ENCODE measurements around the gene NR1D1.

Gene NR1D1

GRCh38 chr17:40093005-40093579, 7.3 kb downstream of the NR1D1 start:
- H4K91ac ChIP-seq (ENCODE audit: low read depth, low read length, poor library complexity): no peak overlapping the region
- H3K14ac ChIP-seq (ENCODE audit: low read length): no peak overlapping the region
- H3K4ac ChIP-seq (ENCODE audit: low read length): no peak overlapping the region
- H3K36me3 ChIP-seq (replicated peaks in 1 of 2; ENCODE audit: control insufficient read depth in 2 of 2, insufficient read depth in 2 of 2, low read length in 2 of 2): peaks cover 28 to 46% of the 10 kb centered on the region in 2 donors
- H2BK12ac ChIP-seq (ENCODE audit: low read length): no peak overlapping the region
- H3K27me3 ChIP-seq (ENCODE audit: control insufficient read depth in 3 of 3, insufficient read depth in 3 of 3, low read depth in 1 of 3, low read length in 3 of 3): no peaks in the 10 kb centered on the region
- no peak overlapping the region for H2BK120ac ChIP-seq (ENCODE audit: low read depth, low read length)
- H2AFZ ChIP-seq (ENCODE audit: low read length): no peak overlapping the region
- no peak for DNase-seq (ENCODE audit: low spot score)
- no peak overlapping the region for H3K27ac ChIP-seq (replicated peaks; ENCODE audit: low read length)
- peak overlapping the region; percentile 9 for H3K23ac ChIP-seq (ENCODE audit: low read depth, low read length, poor library complexity)
- WGBS, 2 donors (ENCODE audit: extremely low coverage in 2 of 2, insufficient read length in 2 of 2, insufficient replicate concordance in 1 of 2): no CpG with 5 or more reads among the region's 29 CpGs
- H2AK5ac ChIP-seq (ENCODE audit: low read depth, low read length): no peak overlapping the region
- H2BK5ac ChIP-seq (ENCODE audit: low read length): no peak overlapping the region
- H3K18ac ChIP-seq (ENCODE audit: low read length): no peak overlapping the region
- H3K9ac ChIP-seq (ENCODE audit: low read depth, low read length, poor library complexity): no peak overlapping the region
- no peak overlapping the region for H3K4me3 ChIP-seq (ENCODE audit: low read length in 2 of 2)
- no peak overlapping the region for H3K4me2 ChIP-seq (ENCODE audit: insufficient read depth, low read length, poor library complexity, severe bottlenecking)
- H4K8ac ChIP-seq (ENCODE audit: low read depth, low read length): no peak overlapping the region
- H3K4me1 ChIP-seq (ENCODE audit: control insufficient read depth in 2 of 2, insufficient read depth in 1 of 2, low read depth in 1 of 2, low read length in 2 of 2): peaks cover 7 to 11% of the 10 kb centered on the region in 2 donors
- H2BK15ac ChIP-seq (ENCODE audit: low read length): no peak overlapping the region
- H3K9me3 ChIP-seq (replicated peaks in 1 of 2; ENCODE audit: control insufficient read depth in 2 of 2, insufficient read depth in 1 of 2, low read depth in 1 of 2, low read length in 2 of 2): no peaks in the 10 kb centered on the region
- peaks cover 1% of the 10 kb centered on the region for H3K79me1 ChIP-seq (ENCODE audit: low read depth, low read length)

DNA sequence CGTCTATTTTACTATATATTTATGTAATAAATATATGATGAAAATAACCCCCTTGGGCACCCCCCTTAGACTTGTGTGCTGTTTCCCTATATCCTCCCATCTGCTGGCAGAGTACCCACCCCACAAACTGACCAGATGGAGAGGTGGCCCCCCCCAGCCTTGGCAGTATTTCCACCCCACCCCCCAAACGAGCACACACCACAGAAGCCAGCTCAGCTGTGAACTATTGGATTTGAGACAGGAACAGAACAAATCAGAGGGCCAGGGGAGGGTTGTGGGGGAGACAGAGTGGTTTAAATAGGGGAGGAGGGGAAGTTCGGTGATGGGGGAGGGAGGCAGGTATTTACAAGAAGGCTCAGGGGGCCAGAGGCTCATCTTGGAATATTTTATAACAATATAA, 7.8 kb downstream of the NR1D1 start:
- Histone ChIP-seq H2AK5ac (ENCODE audit: low read depth, low read length) (no peak overlapping the region), H2BK15ac (ENCODE audit: low read length) (no peak overlapping the region), H4K91ac (ENCODE audit: low read depth, low read length, poor library complexity) (no peak overlapping the region), H3K27me3 (ENCODE audit: control insufficient read depth in 3 of 3, insufficient read depth in 3 of 3, low read depth in 1 of 3, low read length in 3 of 3) (no peaks in the 10 kb centered on the region), H3K27ac (replicated peaks; ENCODE audit: low read length) (no peak overlapping the region), H3K14ac (ENCODE audit: low read length) (no peak overlapping the region), H3K9me3 (replicated peaks in 1 of 2; ENCODE audit: control insufficient read depth in 2 of 2, insufficient read depth in 1 of 2, low read depth in 1 of 2, low read length in 2 of 2) (no peaks in the 10 kb centered on the region), H3K9ac (ENCODE audit: low read depth, low read length, poor library complexity) (no peak overlapping the region), H3K4me2 (ENCODE audit: insufficient read depth, low read length, poor library complexity, severe bottlenecking) (no peak overlapping the region), H2AFZ (ENCODE audit: low read length) (no peak overlapping the region), H3K4me1 (ENCODE audit: control insufficient read depth in 2 of 2, insufficient read depth in 1 of 2, low read depth in 1 of 2, low read length in 2 of 2) (peaks cover 7 to 9% of the 10 kb centered on the region in 2 donors), H3K79me1 (ENCODE audit: low read depth, low read length) (peaks cover 1% of the 10 kb centered on the region), H3K23ac (ENCODE audit: low read depth, low read length, poor library complexity) (no peak overlapping the region), H3K4ac (ENCODE audit: low read length) (no peak overlapping the region), H2BK12ac (ENCODE audit: low read length) (no peak overlapping the region), H2BK120ac (ENCODE audit: low read depth, low read length) (no peak overlapping the region), H3K36me3 (replicated peaks in 1 of 2; ENCODE audit: control insufficient read depth in 2 of 2, insufficient read depth in 2 of 2, low read length in 2 of 2) (peaks cover 31 to 51% of the 10 kb centered on the region in 2 donors), H3K4me3 (ENCODE audit: low read length in 2 of 2) (no peak overlapping the region), H4K8ac (ENCODE audit: low read depth, low read length) (no peak overlapping the region), H2BK5ac (ENCODE audit: low read length) (no peak overlapping the region), H3K18ac (ENCODE audit: low read length) (no peak overlapping the region)
- WGBS, 2 donors (ENCODE audit: extremely low coverage in 2 of 2, insufficient read length in 2 of 2, insufficient replicate concordance in 1 of 2): no CpG with 5 or more reads among the region's 3 CpGs
- no peak for DNase-seq (ENCODE audit: low spot score)

DNA sequence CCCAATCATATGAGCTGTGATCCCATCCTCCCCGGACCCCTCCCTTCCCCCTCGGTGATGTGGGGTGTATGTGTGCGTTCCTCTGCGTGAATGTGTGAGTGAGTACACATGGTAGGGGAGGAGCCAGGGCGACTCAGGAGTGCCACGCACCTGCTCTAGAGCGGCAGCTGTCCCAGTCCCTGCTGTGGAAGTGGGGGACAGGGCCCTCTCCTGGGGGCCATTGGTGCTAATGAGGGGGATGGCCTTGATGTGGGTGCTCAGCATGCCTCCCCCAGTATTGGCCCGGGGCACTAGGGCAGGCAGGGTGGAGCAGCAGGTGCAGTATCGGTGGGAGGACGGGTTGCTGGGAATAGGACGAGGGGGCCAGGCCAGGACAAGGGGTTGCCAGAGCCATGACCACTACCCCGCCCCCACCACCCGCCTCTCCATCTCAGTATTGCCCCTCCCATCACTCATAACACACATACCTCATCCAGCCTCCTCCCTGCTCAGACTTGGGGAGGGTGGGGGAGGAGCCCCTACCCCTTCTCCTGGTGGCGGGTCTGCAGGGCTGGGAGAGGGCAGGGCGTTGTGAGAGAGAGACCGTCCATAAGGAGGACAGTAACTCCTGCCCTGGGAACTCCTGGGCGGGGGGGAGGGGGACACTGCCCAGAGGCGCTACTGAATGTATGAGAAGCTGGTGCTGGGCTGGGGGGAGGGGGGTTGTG, 8.5 kb downstream of the NR1D1 start:
- H3K18ac ChIP-seq (ENCODE audit: low read length): peak overlapping the region; percentile 64
- H2BK5ac ChIP-seq (ENCODE audit: low read length): no peak overlapping the region
- no peak overlapping the region for H4K91ac ChIP-seq (ENCODE audit: low read depth, low read length, poor library complexity)
- peaks cover 38 to 55% of the 10 kb centered on the region in 2 donors for H3K36me3 ChIP-seq (replicated peaks in 1 of 2; ENCODE audit: control insufficient read depth in 2 of 2, insufficient read depth in 2 of 2, low read length in 2 of 2)
- H3K14ac ChIP-seq (ENCODE audit: low read length): no peak overlapping the region
- H3K23ac ChIP-seq (ENCODE audit: low read depth, low read length, poor library complexity): no peak overlapping the region
- H3K9ac ChIP-seq (ENCODE audit: low read depth, low read length, poor library complexity): no peak overlapping the region
- peak overlapping the region; percentile 30 for H2BK15ac ChIP-seq (ENCODE audit: low read length)
- no peak overlapping the region for H3K4me3 ChIP-seq (ENCODE audit: low read length in 2 of 2)
- no peak overlapping the region for H3K27ac ChIP-seq (replicated peaks; ENCODE audit: low read length)
- H3K79me1 ChIP-seq (ENCODE audit: low read depth, low read length): peaks cover 1% of the 10 kb centered on the region
- no peak overlapping the region for H4K8ac ChIP-seq (ENCODE audit: low read depth, low read length)
- peaks cover 0 to 3% of the 10 kb centered on the region in 2 donors for H3K9me3 ChIP-seq (replicated peaks in 1 of 2; ENCODE audit: control insufficient read depth in 2 of 2, insufficient read depth in 1 of 2, low read depth in 1 of 2, low read length in 2 of 2)
- WGBS, 2 donors (ENCODE audit: extremely low coverage in 2 of 2, insufficient read length in 2 of 2, insufficient replicate concordance in 1 of 2): no CpG with 5 or more reads among the region's 18 CpGs
- no peak for DNase-seq (ENCODE audit: low spot score)
- no peak overlapping the region for H2AFZ ChIP-seq (ENCODE audit: low read length)
- peaks cover 8 to 9% of the 10 kb centered on the region in 2 donors for H3K4me1 ChIP-seq (ENCODE audit: control insufficient read depth in 2 of 2, insufficient read depth in 1 of 2, low read depth in 1 of 2, low read length in 2 of 2)
- H2BK12ac ChIP-seq (ENCODE audit: low read length): no peak overlapping the region
- H3K27me3 ChIP-seq (ENCODE audit: control insufficient read depth in 3 of 3, insufficient read depth in 3 of 3, low read depth in 1 of 3, low read length in 3 of 3): no peaks in the 10 kb centered on the region
- H2AK5ac ChIP-seq (ENCODE audit: low read depth, low read length): peak overlapping the region; percentile 46
- H3K4me2 ChIP-seq (ENCODE audit: insufficient read depth, low read length, poor library complexity, severe bottlenecking): no peak overlapping the region
- no peak overlapping the region for H3K4ac ChIP-seq (ENCODE audit: low read length)
- no peak overlapping the region for H2BK120ac ChIP-seq (ENCODE audit: low read depth, low read length)

DNA sequence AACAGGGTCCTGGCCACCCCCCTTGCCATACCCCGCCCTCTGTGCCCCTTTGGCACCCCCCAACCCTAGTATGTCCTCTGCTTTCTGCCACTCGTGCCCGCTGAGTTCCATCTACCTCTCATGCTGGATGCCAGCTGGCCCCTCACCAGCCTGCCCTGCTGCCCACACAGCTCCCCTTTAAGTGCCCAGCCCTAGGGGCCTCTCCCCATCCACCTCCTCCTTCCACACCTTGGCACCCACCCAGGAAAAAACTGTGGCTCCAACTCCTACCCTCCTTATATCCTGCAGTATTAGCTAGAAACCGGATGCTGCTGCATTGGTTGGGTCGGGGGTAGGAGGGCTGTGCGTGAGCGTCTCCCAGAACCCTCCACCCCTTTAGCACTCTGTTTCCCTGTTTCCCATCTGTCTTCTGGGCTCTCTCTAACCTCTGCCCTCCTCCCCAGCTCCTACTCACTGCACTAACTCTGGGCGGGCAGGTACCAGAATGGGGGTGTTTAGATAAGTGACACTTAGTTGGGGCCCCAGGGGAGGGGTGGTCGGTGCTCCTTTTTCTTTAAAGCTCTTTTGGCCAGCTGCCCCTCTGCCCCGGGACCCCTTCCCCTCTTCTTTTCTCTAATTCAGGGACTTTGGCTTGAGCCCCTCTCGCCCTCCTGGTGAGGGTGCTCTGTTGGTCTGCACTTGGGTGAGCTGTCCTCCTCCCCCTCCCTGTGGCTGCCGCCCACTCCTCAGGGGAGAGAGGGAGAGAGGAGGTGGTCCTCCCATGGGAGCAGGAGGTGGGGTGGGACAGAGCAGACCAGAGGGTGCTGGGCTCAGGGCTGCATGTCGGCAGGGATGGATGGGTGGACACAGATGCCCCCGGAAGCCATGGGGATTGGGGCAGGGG, 9.9 kb downstream of the NR1D1 start:
- Histone ChIP-seq H2AFZ (ENCODE audit: low read length) (no peak overlapping the region), H3K23ac (ENCODE audit: low read depth, low read length, poor library complexity) (peak overlapping the region; percentile 80), H3K4me1 (ENCODE audit: control insufficient read depth in 2 of 2, insufficient read depth in 1 of 2, low read depth in 1 of 2, low read length in 2 of 2) (peaks cover 9% of the 10 kb centered on the region in 2 donors), H2BK12ac (ENCODE audit: low read length) (peak overlapping the region; percentile 84), H2AK5ac (ENCODE audit: low read depth, low read length) (no peak overlapping the region), H3K27ac (replicated peaks; ENCODE audit: low read length) (no peak overlapping the region), H4K91ac (ENCODE audit: low read depth, low read length, poor library complexity) (no peak overlapping the region), H3K4me3 (ENCODE audit: low read length in 2 of 2) (no peak overlapping the region), H3K9me3 (replicated peaks in 1 of 2; ENCODE audit: control insufficient read depth in 2 of 2, insufficient read depth in 1 of 2, low read depth in 1 of 2, low read length in 2 of 2) (peaks cover 0 to 6% of the 10 kb centered on the region in 2 donors), H3K9ac (ENCODE audit: low read depth, low read length, poor library complexity) (peak overlapping the region; percentile 60), H3K27me3 (ENCODE audit: control insufficient read depth in 3 of 3, insufficient read depth in 3 of 3, low read depth in 1 of 3, low read length in 3 of 3) (no peaks in the 10 kb centered on the region), H3K79me1 (ENCODE audit: low read depth, low read length) (peaks cover 1% of the 10 kb centered on the region), H3K18ac (ENCODE audit: low read length) (no peak overlapping the region), H2BK15ac (ENCODE audit: low read length) (no peak overlapping the region), H3K14ac (ENCODE audit: low read length) (no peak overlapping the region), H2BK120ac (ENCODE audit: low read depth, low read length) (no peak overlapping the region), H2BK5ac (ENCODE audit: low read length) (no peak overlapping the region), H4K8ac (ENCODE audit: low read depth, low read length) (no peak overlapping the region), H3K4ac (ENCODE audit: low read length) (no peak overlapping the region), H3K36me3 (replicated peaks in 1 of 2; ENCODE audit: control insufficient read depth in 2 of 2, insufficient read depth in 2 of 2, low read length in 2 of 2) (peaks cover 35 to 53% of the 10 kb centered on the region in 2 donors), H3K4me2 (ENCODE audit: insufficient read depth, low read length, poor library complexity, severe bottlenecking) (no peak overlapping the region)
- no peak for DNase-seq (ENCODE audit: low spot score)
- no CpG with 5 or more reads among the region's 14 CpGs for WGBS, 2 donors (ENCODE audit: extremely low coverage in 2 of 2, insufficient read length in 2 of 2, insufficient replicate concordance in 1 of 2)
